HG02870 (cell line): ENCODE data around the gene LIF.

Experiments used
- ATAC-seq: cut with Tn5 transposase; IDR thresholded peaks from one replicate; pipeline ENCODE4 v1.9.1; 2021; ENCODE audit warnings: mild to moderate bottlenecking, moderate library complexity; ENCODE audit not compliant: unreplicated experiment

Gene LIF

DNA sequence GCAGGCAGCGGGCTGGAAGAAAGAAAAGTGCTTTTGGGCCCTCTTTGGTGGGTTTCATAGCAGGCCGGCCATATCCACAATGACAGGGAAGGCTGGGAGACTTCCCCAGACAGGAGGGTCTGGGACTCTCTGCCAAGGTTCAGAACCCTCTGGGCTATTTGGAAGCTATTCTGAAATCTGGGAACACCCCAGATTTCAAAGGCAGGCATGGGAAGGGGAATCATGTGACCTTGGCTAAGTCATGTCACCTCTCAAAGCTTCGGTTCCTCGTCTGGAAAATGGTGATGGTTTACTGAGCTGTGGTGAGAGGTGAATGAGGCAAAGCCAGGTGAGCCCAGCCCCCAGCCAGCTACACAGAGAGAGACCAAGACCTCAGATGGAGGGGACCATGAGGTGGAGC lies 38.1 kb upstream of the LIF start:
- ATAC-seq: no peak

DNA sequence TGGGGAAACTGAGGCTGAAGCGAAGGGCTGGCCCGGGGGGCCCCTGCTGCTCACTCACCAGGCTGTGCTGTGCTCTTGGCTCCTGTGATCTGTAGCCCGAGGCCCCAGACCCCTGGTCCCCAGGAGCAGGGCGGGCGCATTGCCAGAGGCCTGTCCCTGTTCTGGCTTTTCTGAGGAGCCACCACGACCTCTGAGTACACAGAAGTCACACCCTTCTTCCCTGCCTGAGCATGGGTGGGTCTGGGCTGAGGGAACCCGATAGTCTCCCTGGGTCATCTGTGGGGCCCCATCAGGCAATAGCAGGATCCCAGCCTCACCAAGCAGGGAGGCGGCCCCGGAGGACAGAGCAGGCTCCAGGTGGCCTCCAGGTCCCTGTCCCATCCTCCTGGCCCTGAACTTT lies 37.6 kb upstream of the LIF start:
- no peak for ATAC-seq

DNA sequence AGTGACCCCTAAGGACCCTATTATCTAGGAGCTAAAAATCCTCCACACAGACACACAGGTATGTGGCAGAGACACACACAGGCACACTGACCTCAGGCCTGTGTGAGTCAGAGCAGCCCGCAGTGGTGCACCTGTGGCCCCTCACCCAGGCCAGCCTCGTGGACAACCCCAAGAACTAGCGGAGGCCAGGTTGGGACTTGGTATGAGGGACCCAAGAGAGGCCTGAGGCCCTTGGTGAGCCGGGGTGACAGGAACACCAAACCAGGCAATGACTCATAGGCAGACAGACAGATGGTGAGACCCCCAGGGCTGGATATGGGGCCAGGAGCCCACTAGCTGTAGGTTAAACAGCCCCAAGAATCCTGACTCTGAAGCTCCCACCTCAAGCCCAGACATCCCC lies 36.8 kb upstream of the LIF start:
- no peak for ATAC-seq

DNA sequence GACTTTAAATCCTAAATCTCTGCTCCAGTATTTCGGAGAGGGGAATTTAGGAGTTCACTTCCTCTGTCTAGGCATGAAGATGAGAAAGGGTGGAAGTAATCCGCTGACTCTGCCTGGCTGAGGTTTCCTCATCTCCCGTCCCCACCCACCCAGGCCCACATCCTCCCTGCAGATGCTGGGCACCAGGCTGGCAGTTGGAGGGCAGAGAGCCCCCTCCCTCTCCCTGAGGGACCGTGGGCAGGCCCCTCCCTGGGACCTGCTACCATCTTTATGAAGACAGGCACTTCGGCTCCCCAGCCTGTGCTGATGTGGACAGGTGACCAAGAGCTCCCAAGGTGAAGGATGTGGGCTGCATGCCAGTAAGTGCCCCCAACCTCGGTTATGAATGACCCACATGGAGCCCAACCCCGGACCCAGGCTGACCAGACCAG lies 36.1 kb upstream of the LIF start:
- ATAC-seq: no peak

DNA sequence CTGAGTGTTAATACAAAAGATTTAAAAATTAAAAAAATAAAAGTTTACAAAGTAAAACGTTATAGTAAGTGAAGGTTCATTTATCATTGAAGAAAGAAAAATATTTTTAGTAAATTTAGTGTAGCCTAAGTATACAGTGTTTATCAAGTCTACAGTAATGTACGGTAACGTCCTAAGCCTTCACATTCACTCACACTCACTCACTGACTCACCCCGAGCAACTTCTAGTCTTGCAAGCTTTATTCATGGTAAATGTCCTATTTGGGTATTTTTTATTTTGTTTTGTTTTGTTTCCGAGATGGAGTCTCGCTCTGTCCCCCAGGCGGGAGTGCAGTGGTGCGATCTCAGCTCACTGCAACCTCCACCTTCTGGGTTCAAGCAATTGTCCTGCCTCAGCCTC lies 33.9 kb upstream of the LIF start:
- no peak for ATAC-seq

DNA sequence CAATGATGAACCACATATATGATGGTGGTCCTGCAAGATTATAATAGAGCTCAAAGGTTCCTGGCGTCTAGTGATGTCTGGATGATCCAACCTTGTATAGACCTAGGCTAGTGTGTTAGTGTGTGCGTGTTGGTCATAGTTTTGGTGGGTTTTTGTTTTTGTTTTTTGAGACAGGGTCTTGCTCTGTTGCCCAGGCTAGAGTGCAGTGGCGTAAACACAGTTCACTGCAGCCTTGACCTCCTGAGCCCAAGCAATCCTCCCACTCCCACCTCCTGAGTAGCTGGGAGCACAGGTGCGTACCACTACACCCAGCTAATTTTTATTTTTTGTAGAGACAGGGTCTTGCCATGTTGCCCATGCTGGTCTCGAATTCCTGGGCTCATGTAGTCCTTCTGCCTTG lies 33.4 kb upstream of the LIF start:
- ATAC-seq: no peak

DNA sequence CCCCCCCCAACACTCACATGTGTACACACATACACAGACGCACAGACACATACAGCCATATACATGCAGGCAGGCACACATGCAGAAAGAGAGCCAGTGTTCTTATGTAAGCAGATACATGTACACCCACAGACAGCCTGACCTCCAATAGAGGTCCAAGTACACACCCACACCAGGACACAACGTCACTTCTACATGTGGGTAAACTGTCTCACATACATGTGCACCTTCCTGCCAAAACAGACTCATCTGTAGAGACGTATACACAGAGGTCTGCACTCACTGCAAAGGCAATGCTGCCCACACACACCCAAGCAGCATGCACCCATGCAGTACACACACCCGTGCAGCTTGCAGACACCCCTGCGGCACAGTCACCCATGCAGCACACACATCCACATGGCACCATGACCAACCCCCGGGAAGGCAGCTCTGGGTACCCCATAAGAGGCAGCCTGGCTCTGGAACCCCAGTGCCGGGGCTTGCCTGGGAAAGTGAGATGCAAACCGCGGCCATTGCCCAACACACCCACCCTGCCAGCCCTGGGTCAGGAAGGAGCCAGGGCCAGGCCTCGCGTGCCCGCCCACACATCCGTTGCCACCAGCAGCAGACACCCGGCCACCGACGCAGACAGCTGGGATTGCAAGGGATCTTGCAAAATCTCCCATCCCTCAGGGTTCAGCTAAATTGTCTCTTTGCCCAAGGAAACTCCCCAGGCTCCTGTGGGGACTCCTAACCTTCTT lies 32.7 kb upstream of the LIF start:
- no peak for ATAC-seq

DNA sequence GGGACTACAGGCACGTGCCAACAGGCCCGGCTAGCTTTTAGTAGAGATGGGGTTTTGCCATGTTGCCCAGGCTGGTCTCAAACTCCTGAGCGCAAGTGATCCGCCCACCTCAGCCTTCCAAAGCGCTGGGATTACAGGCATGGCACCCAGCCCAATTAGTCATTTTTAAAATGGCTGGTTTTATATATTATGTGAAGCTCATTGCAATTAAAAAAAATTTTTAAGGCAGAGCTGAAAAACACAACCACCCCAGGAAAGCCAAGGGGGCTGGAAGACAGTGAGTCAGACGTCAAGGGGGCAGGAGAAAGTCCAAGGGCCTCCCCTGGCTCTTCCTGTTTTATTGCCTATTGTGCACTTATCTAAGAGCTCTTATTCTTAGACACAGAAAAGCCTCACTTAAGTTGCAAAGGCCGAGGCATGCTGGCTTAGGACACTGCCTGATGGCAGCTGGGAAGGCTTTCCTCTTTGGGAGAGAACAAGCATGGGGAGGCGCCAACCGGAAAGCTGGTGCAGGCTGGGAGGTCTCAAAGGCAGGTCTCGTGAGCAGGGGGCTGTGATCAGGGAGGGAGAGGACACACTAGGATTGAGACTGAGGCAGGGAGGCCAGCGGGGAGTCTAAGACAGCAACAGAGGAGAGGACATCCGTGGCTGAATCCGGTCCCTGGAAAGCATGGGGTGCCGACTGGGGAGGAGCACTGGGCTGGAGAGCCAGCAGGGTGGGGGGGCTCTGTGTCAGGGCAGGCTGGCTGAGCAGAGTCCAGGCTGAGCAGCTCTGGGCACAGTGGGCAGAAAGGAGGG lies 31.2 kb upstream of the LIF start:
- no peak for ATAC-seq

DNA sequence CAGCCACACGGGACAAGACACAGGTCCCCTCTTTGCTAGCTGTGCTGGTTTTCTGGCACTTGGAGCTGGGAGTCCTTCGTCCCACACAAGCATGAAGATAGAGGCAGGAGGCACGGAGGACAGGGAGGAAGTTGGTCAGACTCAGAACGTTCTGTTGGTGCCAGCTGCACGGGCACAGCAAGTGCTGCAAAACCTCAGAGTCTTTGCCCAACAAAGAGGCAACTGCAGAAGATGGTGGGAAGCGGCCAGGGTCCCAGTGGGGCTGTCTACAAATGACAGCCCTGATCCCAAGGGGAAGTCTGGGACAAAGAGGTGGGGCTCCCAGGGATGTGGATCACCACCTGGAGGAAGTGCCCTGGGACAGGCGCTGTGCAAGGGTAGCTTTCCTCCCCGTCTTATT lies 29.5 kb upstream of the LIF start:
- no peak for ATAC-seq

DNA sequence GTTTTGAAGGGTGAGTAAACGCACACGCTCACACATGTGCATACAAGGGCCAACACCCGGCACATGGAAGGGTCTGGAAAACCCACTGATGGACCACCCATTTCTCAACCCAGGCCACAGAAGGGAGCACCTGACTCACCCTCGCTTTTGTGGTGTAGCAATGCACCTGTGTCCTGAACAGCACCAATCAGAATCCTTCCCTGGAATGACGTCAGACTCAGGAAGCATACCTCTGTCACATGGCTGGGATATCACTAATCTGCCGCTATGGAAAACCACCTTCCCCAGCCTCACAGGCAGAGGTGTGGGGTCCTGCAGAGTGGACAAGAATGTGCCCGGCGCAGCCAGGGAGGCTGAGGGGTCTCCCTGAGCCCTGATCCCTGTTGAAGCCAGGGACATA lies 29.1 kb upstream of the LIF start:
- ATAC-seq: no peak

DNA sequence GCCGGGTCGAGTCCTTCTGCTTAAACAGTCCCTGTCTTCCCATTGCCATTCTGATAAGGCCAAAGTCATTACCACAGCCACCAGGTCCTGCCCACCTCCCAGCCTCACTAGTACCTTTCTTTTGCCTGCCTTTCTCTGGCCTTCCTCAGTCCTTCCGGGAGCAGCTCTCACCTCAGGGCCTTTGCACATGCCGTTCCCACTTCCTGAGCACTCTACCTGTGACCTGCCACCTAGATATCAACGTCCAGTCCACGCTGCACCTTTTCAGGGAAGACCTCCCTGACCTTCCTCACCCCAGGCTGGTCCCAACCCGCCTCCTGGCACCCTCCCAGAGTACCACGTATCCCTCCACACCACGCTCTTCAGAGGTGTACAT lies 27.9 kb upstream of the LIF start:
- ATAC-seq: no peak

DNA sequence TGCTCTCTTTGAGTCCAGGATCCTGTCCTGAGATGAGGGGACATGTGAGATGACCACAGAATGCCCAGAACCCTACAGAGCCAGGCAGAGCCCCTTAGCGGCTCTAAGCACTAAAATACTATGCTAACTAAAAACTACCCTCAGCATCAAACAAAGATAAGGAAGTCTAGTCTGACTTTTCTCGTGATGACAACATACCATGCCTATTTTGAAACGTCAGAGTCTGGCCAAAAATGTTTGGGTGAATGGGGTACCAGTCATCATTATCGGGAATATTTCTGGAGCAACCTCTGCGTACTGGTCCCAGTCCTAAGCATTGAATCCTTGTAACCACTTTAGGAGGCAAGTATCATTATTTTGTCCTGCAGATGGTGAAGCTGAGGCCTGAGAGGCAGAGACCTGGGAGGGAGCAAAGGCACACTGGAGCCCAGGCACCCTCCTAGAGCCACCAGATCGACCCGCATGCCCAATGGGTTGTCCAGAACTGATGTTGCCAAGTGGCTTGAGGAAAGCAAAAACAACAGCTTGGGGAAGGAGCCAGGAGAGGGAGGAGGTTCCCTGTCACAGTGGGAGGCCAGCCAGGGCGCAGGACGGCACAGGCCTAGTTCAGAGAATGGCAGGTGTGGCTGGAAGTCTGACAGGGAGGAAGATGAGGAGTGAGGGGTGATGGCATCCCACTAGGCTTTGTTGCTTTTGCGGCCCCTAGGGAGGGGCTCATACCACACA lies 27.3 kb upstream of the LIF start:
- no peak for ATAC-seq

DNA sequence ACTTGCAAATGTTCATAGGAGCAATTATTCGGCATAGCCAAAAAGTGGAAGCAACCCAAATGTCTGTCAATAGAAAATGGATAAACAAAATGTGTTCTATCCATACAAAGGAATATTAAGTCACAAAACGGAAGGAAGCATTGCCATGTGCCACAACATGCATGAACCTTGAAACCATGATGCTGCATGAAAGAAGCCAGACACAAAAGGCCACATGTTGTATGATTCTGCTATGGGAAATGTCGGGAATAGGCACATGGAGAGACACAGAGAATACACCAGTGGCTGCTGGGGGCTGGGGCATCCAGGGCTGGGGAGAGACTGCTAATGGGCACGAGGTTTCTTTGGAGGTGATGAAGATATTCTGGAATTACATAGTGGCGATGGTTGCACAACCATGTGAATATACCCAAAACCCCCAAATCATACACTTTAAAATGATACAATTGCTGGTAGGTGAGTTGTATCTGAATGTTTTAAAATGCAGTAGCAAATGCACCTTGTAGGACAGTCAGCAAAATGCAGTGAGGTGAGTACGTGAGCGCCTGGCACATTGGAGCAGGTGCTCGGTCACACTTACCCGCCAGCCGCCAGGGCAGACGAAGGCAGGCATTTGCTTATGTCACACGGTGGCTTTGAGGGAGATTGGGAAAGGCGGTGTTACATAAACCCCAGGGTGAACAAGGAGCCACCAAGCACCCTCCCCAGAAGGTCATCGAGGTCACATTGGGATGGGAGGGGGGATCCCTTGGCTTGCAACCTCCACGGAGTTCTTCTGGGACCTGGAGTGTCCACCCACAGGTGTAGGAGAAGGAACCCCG lies 26.4 kb upstream of the LIF start:
- no peak for ATAC-seq

DNA sequence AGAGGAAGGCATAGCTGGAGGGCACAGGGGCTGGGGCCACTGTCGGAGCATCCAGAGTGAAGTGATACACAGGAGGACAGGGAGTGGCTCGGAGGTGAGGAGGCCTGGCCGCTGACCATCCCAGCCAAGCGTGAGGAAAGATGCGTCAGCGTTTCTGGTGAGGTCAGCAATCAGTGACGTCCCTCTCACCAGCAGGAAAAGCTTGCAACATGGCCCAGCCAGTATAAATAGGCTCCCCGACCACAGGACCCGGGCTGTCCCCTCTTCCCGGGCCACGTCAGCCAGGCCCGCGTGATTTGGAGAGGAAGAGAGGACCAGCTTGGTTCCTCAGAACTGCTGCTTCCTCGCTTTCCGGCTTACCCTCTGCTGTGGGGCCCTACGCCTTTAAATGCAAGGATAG lies 24.3 kb upstream of the LIF start:
- ATAC-seq: no peak

DNA sequence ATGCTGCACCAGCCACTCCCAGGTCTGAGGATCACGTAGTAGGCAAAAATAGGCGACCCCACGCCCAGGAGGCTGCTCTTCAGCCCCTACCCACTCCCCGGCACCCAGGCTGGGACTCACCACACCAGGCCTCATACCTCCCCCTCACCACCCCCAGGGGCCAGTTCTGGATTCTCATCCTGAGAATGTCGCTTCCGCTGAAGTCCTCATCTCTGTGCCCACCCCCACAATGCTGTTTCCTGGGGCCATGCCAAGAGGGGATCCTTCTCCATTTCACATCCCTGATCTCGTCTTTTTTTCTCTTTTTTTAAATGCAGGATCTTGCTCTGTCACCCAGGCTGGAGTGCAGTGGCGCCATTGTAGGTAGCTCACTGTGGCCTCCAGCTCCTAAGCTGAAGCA lies 21.8 kb upstream of the LIF start:
- no peak for ATAC-seq

DNA sequence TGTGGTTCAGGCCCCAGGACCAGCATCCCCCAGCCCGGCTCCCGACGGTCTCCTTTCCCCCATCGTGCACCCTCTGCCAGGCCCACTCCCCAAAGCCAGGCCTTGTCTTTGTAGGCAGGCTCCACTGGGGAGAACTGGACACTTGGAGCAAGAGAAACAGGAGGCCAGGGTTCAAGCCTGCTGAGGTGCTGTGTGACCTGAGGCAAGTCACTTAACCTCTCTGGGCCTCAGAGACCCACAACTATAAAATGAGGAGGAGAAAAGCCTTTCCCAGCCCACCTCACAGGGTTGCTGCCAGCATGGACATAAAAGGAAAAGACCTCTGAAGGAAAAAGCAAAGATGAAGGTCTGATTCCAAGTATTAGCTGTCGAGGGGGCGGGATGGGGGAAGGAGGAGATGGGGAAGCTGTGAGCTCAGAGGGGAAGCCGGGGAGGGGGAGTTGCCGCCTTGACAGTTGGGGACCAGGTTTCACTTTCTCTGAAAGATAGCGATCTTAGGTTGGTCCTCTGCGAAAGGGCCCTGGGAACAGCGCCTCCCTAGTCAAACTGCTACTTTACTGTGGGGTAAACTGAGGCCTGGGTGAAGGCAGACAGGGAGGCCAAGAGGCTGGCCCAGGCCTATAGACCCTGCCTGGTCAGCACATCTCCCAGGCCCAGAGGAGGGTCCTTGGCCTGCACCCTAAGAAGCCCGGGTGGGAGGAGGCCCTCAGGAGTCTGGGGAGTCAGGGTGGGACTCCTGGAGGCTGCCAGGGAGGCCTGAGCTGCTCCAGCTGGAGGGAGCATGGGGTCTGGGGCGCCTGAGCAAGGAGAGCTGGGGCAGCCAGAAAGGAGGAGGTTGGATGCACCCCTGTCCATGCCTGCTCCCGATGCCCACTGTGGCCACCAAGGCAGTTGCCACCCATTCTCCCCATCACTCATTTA lies 21.1 kb upstream of the LIF start:
- no peak for ATAC-seq

DNA sequence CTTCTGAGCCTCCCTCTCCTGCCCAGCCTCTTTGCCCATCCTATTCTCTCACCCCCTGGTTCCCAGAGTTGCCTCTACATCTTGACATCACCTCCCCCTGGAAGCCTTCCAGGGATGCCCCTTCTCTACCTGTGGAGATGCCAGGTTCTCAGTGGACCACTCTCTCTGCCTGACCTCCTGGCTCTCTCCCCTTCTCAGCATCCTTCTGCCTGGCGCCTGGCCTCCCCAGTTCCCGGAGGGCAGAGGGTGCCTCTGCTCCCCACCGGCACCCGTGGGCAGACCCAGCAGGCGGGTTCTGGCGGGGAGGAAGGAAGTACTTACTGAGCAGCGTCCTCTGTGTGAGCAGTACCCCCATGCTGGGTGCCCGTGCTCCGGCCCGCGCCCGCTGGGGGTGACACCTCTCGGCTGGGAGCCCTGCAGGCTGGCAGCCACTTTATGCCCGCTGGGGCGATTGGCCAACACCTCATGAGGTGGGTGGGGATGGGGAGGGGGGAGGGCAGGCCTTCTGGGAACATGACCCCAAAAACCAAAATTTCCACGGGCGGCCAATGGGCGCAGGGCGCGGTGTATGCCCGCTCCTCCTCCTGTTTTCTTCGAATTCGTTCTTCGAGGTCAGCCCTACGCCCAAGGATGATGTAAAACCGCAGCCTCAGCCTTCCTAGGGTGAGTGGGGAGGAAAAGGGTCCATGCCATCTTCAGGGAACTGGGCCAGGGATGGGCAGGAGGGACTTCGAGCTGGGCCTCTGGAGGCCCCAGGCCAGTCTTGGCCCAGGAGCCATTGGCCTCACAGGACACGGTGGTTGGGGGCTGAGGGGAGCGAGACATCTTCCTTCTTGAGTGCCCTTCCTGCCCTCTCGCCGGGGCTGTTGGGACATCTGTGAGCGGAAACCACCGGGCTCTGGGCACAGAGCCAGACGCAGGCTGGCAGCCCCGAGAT lies 20.2 kb upstream of the LIF start, which contains the start of gene OSM:
OSM (minus strand) TSS at position 407 of the 937 bp plus-strand sequence; CDS start at position 355, 52 bp downstream.
- no peak for ATAC-seq

DNA sequence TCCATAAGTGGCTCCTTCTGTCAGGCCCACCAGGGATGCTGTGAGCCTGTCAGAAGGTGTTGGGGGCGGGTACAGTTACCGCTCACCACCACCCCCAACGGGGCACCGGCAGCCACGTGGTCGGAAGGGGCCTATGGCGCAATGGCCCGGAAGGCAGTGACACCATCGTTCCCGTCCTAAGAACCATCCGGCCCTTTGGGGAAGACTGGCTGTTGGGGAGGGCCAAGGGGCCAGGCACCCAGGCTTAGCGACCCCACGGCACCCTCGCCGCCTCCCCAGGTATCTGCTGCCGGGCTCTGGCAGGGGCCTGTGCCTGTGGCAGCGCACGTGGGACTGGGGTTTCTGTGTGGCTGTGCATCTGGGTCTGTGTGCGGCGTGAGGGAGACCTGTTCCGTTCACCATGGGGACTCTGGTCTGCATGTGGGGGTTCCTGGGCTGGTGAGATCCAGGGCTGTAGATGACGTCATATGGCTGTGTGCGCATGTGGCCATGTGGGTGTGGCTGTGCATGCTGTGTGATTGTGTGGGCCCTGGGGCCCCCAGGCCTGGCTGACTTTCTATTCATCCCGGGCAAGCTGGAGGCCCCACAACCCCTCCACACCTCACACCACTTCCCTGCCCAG lies 19.4 kb upstream of the LIF start:
- ATAC-seq: peak; percentile 72
